ENCODE results near the gene LDB1. TPM values are rescaled to one million over a fixed set of nuclear protein-coding genes. Genes with fewer than 3 reads are reported as not detected.

LDB1 gene
- total and polyA plus RNA-seq, 2 donors (not counting 3 experiments of a cell fraction or from before 2014, with no cell fraction given): 65.7 to 137 TPM

GRCh38 chr10:102154466-102155116, 34.4 kb upstream of the LDB1 start:
- no peak overlapping the region for H2AFZ ChIP-seq (ENCODE audit: low read depth, low read length)
- FAIRE-seq: no peak
- H3K36me3 ChIP-seq (ENCODE audit: control insufficient read depth in 2 of 2, extremely low read depth in 1 of 2, insufficient read depth in 2 of 2, low read length in 2 of 2): peaks cover 17 to 18% of the 10 kb centered on the region in 2 experiments
- no peaks in the 10 kb centered on the region for H3K9me3 ChIP-seq (replicated peaks; ENCODE audit: control insufficient read depth, insufficient read depth, low read length)
- intact Hi-C loops (cut with micrococcal nuclease) (loop anchor here (5.0 kb wide), 1 partner anchor 37 kb away; no protein-coding TSS in a partner anchor), dilution Hi-C loops (cut with MboI; ENCODE audit: extremely low pct_ligation_motif_present, low sequenced_read_pairs) (no loop called here)
- no peaks in the 10 kb centered on the region for H3K9me1 ChIP-seq (replicated peaks; ENCODE audit: control insufficient read depth, extremely low read depth, insufficient read depth, low read length)
- no peak overlapping the region for H3K4me2 ChIP-seq (ENCODE audit: insufficient read depth, low read length)
- H3K79me2 ChIP-seq (ENCODE audit: control insufficient read depth, insufficient read depth, low read length): peaks cover 52% of the 10 kb centered on the region
- H3K27me3 ChIP-seq (ENCODE audit: control insufficient read depth in 2 of 2, insufficient read depth in 2 of 2, low read length in 2 of 2): no peaks in the 10 kb centered on the region
- no peaks in the 10 kb centered on the region for H4K20me1 ChIP-seq (replicated peaks; ENCODE audit: control insufficient read depth, extremely low read depth, insufficient read depth, low read length)
- ChIA-PET POLR2A (no interaction called here), CTCF (interaction anchor here (2.3 kb wide), 1 partner anchor 15 kb away, joined by 7 read pairs; no protein-coding TSS in a partner anchor)
- no peak for TF ChIP-seq MYC (IDR thresholded peaks at IDR 0.05; ENCODE audit: low read depth, low read length)
- no peak for TF ChIP-seq POLR2A (IDR thresholded peaks at IDR 0.05; ENCODE audit: low read depth, low read length)
- no peak for TF ChIP-seq CTCF (IDR thresholded peaks at IDR 0.05; ENCODE audit: extremely low read depth in 1 of 2, insufficient read depth in 1 of 2, low read depth in 1 of 2, low read length in 2 of 2)
- no peak for TF ChIP-seq JUN (IDR thresholded peaks at IDR 0.05; ENCODE audit: borderline replicate concordance, insufficient read depth, insufficient read length, low read depth)
- no peak for TF ChIP-seq POLR2AphosphoS5 (IDR thresholded peaks at IDR 0.05; ENCODE audit: insufficient read depth, low read depth, low read length)
- no peak for TF ChIP-seq FOS (IDR thresholded peaks at IDR 0.05; ENCODE audit: borderline replicate concordance, insufficient read depth, low read length)
- TF ChIP-seq MAX (IDR thresholded peaks at IDR 0.05; ENCODE audit: insufficient read depth, insufficient read length): no peak
- TF ChIP-seq GATA2 (IDR thresholded peaks at IDR 0.05; ENCODE audit: insufficient read depth, insufficient read length, low read depth, low read length): no peak
- no peak for TF ChIP-seq EZH2 (IDR thresholded peaks at IDR 0.05; ENCODE audit: borderline replicate concordance, low read depth, low read length, severe bottlenecking)
- H3K4me1 ChIP-seq (ENCODE audit: control insufficient read depth, extremely low read depth, insufficient read depth, low read length): peaks cover 17% of the 10 kb centered on the region
- no TSS peak for BruUV-seq (replicated peaks)
- H3K9ac ChIP-seq (replicated peaks; ENCODE audit: extremely low read depth, insufficient read depth, low read length): no peak overlapping the region
- H3K27ac ChIP-seq (ENCODE audit: insufficient read depth, low read depth, low read length): no peak overlapping the region
- no peak for DNase-seq (ENCODE audit: low read depth, low spot score)
- H3K4me3 ChIP-seq (replicated peaks in 1 of 3; ENCODE audit: insufficient read depth in 1 of 3, low read depth in 1 of 3, low read length in 3 of 3): no peak overlapping the region

Measured in endothelial cell of umbilical vein (primary cell).